Measurements from ENCODE around the gene DNAJC16. TPM values are rescaled to one million over a fixed set of nuclear protein-coding genes. Genes with fewer than 3 reads are reported as not detected.

Gene DNAJC16
- total RNA-seq, 2 experiments from 2014 or later, result 9.1 to 16.8 TPM

- no peak overlapping the region for H3K27ac ChIP-seq (ENCODE audit: low read depth, low read length, poor library complexity, severe bottlenecking)
- POLR2A ChIA-PET, result interaction anchor here (0.5 to 0.7 kb wide), 3 partner anchors 71 to 617 kb away, joined by 3 to 5 read pairs (median 3); partner anchors contain the start of gene EPHA2
- no peak for TF ChIP-seq EZH2phosphoT487 (IDR thresholded peaks at IDR 0.05; ENCODE audit: borderline replicate concordance, low read depth, low read length)
- TF ChIP-seq CTCF (conservative IDR thresholded peaks at IDR 0.05; ENCODE audit: low read length), result no peak
- BruUV-seq (replicated peaks), result no TSS peak
- H3K4me1 ChIP-seq (ENCODE audit: insufficient read depth, low read length, poor library complexity, severe bottlenecking), result no peaks in the 10 kb centered on the region
- H3K36me3 ChIP-seq (ENCODE audit: insufficient read depth, low read length), result peaks cover 66% of the 10 kb centered on the region
- no peak overlapping the region for H3K4me2 ChIP-seq (ENCODE audit: low read length)
- H3K9me3 ChIP-seq (ENCODE audit: low read length), result no peaks in the 10 kb centered on the region
- CTCF ChIA-PET (ENCODE audit: unreplicated experiment), result no interaction called here
- H3K79me2 ChIP-seq (ENCODE audit: insufficient read depth, low read depth, low read length), result no peaks in the 10 kb centered on the region
- DNase-seq (ENCODE audit: low spot score), result no peak
- H3K4me3 ChIP-seq (ENCODE audit: low read depth, low read length, poor library complexity, severe bottlenecking), result no peak overlapping the region
- H4K20me1 ChIP-seq (ENCODE audit: insufficient read depth, low read length), result no peaks in the 10 kb centered on the region
- no peak overlapping the region for H2AFZ ChIP-seq (ENCODE audit: low read length)
- no peaks in the 10 kb centered on the region for H3K9me2 ChIP-seq (ENCODE audit: insufficient read depth, low read length)
- intact Hi-C loops (cut with micrococcal nuclease; ENCODE audit: unreplicated experiment), result no loop called here
These were observed 12.1 kb downstream of the DNAJC16 start for GRCh38 chr1:15538771-15539170.

- H2AFZ ChIP-seq (ENCODE audit: low read length), result no peak overlapping the region
- no peak overlapping the region for H3K4me3 ChIP-seq (ENCODE audit: low read depth, low read length, poor library complexity, severe bottlenecking)
- CTCF ChIA-PET (ENCODE audit: unreplicated experiment), result no interaction called here
- H3K9me3 ChIP-seq (ENCODE audit: low read length), result no peaks in the 10 kb centered on the region
- no TSS peak for BruUV-seq (replicated peaks)
- H3K27ac ChIP-seq (ENCODE audit: low read depth, low read length, poor library complexity, severe bottlenecking), result no peak overlapping the region
- no peak for TF ChIP-seq EZH2phosphoT487 (IDR thresholded peaks at IDR 0.05; ENCODE audit: borderline replicate concordance, low read depth, low read length)
- no peak for TF ChIP-seq CTCF (conservative IDR thresholded peaks at IDR 0.05; ENCODE audit: low read length)
- no peak for DNase-seq (ENCODE audit: low spot score)
- POLR2A ChIA-PET, result no interaction called here
- no peaks in the 10 kb centered on the region for H3K4me1 ChIP-seq (ENCODE audit: insufficient read depth, low read length, poor library complexity, severe bottlenecking)
- no peaks in the 10 kb centered on the region for H3K79me2 ChIP-seq (ENCODE audit: insufficient read depth, low read depth, low read length)
- intact Hi-C loops (cut with micrococcal nuclease; ENCODE audit: unreplicated experiment), result no loop called here
- H3K36me3 ChIP-seq (ENCODE audit: insufficient read depth, low read length), result peaks cover 70% of the 10 kb centered on the region
- no peaks in the 10 kb centered on the region for H3K9me2 ChIP-seq (ENCODE audit: insufficient read depth, low read length)
- H3K4me2 ChIP-seq (ENCODE audit: low read length), result no peak overlapping the region
- H4K20me1 ChIP-seq (ENCODE audit: insufficient read depth, low read length), result no peaks in the 10 kb centered on the region
These were observed 13.5 kb downstream of the DNAJC16 start for GRCh38 chr1:15540186-15540585.

GRCh38 chr1:15541231-15541792, 14.7 kb downstream of the DNAJC16 start:
- Histone ChIP-seq H2AFZ (ENCODE audit: low read length) (no peak overlapping the region), H3K9me3 (ENCODE audit: low read length) (no peaks in the 10 kb centered on the region), H4K20me1 (ENCODE audit: insufficient read depth, low read length) (no peaks in the 10 kb centered on the region), H3K4me3 (ENCODE audit: low read depth, low read length, poor library complexity, severe bottlenecking) (no peak overlapping the region), H3K79me2 (ENCODE audit: insufficient read depth, low read depth, low read length) (no peaks in the 10 kb centered on the region), H3K9me2 (ENCODE audit: insufficient read depth, low read length) (no peaks in the 10 kb centered on the region), H3K36me3 (ENCODE audit: insufficient read depth, low read length) (peaks cover 71% of the 10 kb centered on the region), H3K4me2 (ENCODE audit: low read length) (no peak overlapping the region), H3K27ac (ENCODE audit: low read depth, low read length, poor library complexity, severe bottlenecking) (no peak overlapping the region), H3K4me1 (ENCODE audit: insufficient read depth, low read length, poor library complexity, severe bottlenecking) (no peaks in the 10 kb centered on the region)
- intact Hi-C loops (cut with micrococcal nuclease; ENCODE audit: unreplicated experiment), result no loop called here
- POLR2A ChIA-PET, result interaction anchor here (0.6 kb wide), 1 partner anchor 15 kb away, joined by 3 read pairs; no protein-coding TSS in a partner anchor
- CTCF ChIA-PET (ENCODE audit: unreplicated experiment), result no interaction called here
- no peak for DNase-seq (ENCODE audit: low spot score)
- no peak for TF ChIP-seq EZH2phosphoT487 (IDR thresholded peaks at IDR 0.05; ENCODE audit: borderline replicate concordance, low read depth, low read length)
- TF ChIP-seq CTCF (conservative IDR thresholded peaks at IDR 0.05; ENCODE audit: low read length), result no peak
- BruUV-seq (replicated peaks), result no TSS peak

Data from OCI-LY7 (cell line).